Endodermal cell (in vitro differentiated cells): ENCODE data around the gene LAIR1. TPM values are rescaled to one million over a fixed set of nuclear protein-coding genes. Genes with fewer than 3 reads are reported as not detected.

Experiments
- DNase-seq: peaks from one replicate; pipeline ENCODE4 v3.0.0-alpha.2; 2017
- H3K27ac ChIP-seq: 2 replicates; pipeline ENCODE4 v1.5.1; 2013; ENCODE audit warnings: mild to moderate bottlenecking, low read depth, low read length, moderate library complexity
- H3K27me3 ChIP-seq: 2 replicates; pipeline ENCODE4 v1.6.1; 2013; ENCODE audit warnings: mild to moderate bottlenecking, low read length, moderate library complexity; ENCODE audit not compliant: insufficient read depth, control insufficient read depth, poor library complexity, severe bottlenecking
- H3K36me3 ChIP-seq: 2 replicates; pipeline ENCODE4 v1.7.0; 2013; ENCODE audit warnings: mild to moderate bottlenecking, low read length, moderate library complexity; ENCODE audit not compliant: control insufficient read depth, insufficient read depth
- H3K4me1 ChIP-seq: one replicate; pipeline ENCODE4 v1.7.0; 2013; ENCODE audit warnings: low read length; ENCODE audit not compliant: control insufficient read depth, insufficient read depth
- H3K4me3 ChIP-seq: 2 replicates; pipeline ENCODE4 v1.5.1; 2013; ENCODE audit warnings: mild to moderate bottlenecking, low read length, moderate library complexity
- H3K9ac ChIP-seq: 2 replicates; pipeline ENCODE4 v1.6.1; 2013; ENCODE audit warnings: mild to moderate bottlenecking, low read length, moderate library complexity; ENCODE audit not compliant: poor library complexity, severe bottlenecking; ENCODE audit errors: extremely low read depth
- H3K9me3 ChIP-seq: 2 replicates; pipeline ENCODE4 v1.6.1; 2013; ENCODE audit warnings: mild to moderate bottlenecking, low read length, moderate library complexity; ENCODE audit not compliant: control insufficient read depth
- H3K27ac Mint-ChIP-seq: 2 replicates; pipeline ENCODE4 v1.8.0; 2020; ENCODE audit warnings: mixed read lengths
- H3K27me3 Mint-ChIP-seq: 2 replicates; pipeline ENCODE4 v1.8.0; 2021; ENCODE audit warnings: mild to moderate bottlenecking, mixed read lengths; ENCODE audit not compliant: insufficient read depth
- H3K36me3 Mint-ChIP-seq: 2 replicates; pipeline ENCODE4 v1.8.0; 2020; ENCODE audit warnings: low read depth, mixed read lengths
- H3K4me1 Mint-ChIP-seq: 2 replicates; pipeline ENCODE4 v1.8.0; 2020; ENCODE audit warnings: mixed read lengths
- H3K4me3 Mint-ChIP-seq: 2 replicates; pipeline ENCODE4 v1.8.0; 2020; ENCODE audit warnings: mild to moderate bottlenecking, moderate library complexity, mixed read lengths
- H3K9me3 Mint-ChIP-seq: 2 replicates; pipeline ENCODE4 v1.8.0; 2020; ENCODE audit warnings: mild to moderate bottlenecking, mixed read lengths
- WGBS, 2 experiments: methylation state at CpG; one replicate each; pipeline versions ENCODE4 v1.1.5 to v1.1.7; 2013; ENCODE audit warnings: missing lambda C conversion rate in 2 of 2, mixed read lengths in 1 of 2; ENCODE audit not compliant: insufficient coverage in 1 of 2, insufficient read length in 1 of 2; 5-methylcytosine and 5-hydroxymethylcytosine counted together
- total RNA-seq, 2 donors: library from RNA; stranded (reverse); fragmentation: NEBNext Ultra II Directional in 1 of 2; extraction: Animal tissue kit (Norgen Biotek cat#: 25700) in 1 of 2; gene quantifications; 2 replicates in 1 of 2; 3 replicates in 1 of 2; pipeline ENCODE4 v1.2.1, GENCODE V29; 2021
- TF ChIP-seq, protein P1 (sequence below): fragments of 200-600 bp; sonication (generic); conservative IDR thresholded peaks from 2 replicates; pipeline ENCODE4 v1.5.0; 2021; ENCODE audit warnings: antibody characterized with exemption, mild to moderate bottlenecking

Gene LAIR1
- total RNA-seq, 2 donors from 2014 or later: not detected

DNA sequence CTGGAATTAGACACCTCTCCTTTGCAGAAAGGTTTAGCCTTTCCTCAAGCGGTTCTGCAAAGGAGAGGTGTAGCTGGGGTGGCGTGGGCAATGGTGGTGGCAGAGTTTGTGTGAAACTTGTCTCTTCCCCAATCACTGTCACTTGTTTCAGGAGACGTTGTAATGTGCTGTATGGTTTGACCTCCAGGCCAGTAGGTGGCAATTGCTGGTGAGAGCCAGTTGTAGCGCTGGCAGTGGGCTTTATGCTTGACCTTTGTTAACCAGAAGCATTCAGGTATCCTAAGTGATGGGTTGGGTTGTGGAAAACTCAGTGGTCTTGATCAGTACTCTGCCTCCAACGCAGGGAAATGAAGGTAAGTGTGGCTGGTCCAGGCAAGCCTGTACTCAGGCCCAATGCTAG lies 39.1 kb downstream of the LAIR1 start:
- Histone ChIP-seq H3K4me3 (no peak overlapping the region), H3K9me3 (peaks cover 8% of the 10 kb centered on the region), H3K4me1 (no peaks in the 10 kb centered on the region), H3K27ac (no peak overlapping the region), H3K36me3 (no peaks in the 10 kb centered on the region), H3K9ac (no peak overlapping the region), H3K27me3 (no peaks in the 10 kb centered on the region)
- no peaks in the 10 kb centered on the region for H3K36me3 Mint-ChIP-seq
- peaks cover 8% of the 10 kb centered on the region for H3K27me3 Mint-ChIP-seq
- no peak overlapping the region for H3K4me3 Mint-ChIP-seq
- H3K4me1 Mint-ChIP-seq: no peaks in the 10 kb centered on the region
- WGBS, 2 experiments: 40 to 82% methylated on average over 1 to 5 of the region's 5 CpGs
- H3K9me3 Mint-ChIP-seq: peaks cover 22% of the 10 kb centered on the region
- DNase-seq: no peak
- no peak overlapping the region for H3K27ac Mint-ChIP-seq
- TF ChIP-seq, protein P1, sequence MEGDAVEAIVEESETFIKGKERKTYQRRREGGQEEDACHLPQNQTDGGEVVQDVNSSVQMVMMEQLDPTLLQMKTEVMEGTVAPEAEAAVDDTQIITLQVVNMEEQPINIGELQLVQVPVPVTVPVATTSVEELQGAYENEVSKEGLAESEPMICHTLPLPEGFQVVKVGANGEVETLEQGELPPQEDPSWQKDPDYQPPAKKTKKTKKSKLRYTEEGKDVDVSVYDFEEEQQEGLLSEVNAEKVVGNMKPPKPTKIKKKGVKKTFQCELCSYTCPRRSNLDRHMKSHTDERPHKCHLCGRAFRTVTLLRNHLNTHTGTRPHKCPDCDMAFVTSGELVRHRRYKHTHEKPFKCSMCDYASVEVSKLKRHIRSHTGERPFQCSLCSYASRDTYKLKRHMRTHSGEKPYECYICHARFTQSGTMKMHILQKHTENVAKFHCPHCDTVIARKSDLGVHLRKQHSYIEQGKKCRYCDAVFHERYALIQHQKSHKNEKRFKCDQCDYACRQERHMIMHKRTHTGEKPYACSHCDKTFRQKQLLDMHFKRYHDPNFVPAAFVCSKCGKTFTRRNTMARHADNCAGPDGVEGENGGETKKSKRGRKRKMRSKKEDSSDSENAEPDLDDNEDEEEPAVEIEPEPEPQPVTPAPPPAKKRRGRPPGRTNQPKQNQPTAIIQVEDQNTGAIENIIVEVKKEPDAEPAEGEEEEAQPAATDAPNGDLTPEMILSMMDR: no peak

DNA sequence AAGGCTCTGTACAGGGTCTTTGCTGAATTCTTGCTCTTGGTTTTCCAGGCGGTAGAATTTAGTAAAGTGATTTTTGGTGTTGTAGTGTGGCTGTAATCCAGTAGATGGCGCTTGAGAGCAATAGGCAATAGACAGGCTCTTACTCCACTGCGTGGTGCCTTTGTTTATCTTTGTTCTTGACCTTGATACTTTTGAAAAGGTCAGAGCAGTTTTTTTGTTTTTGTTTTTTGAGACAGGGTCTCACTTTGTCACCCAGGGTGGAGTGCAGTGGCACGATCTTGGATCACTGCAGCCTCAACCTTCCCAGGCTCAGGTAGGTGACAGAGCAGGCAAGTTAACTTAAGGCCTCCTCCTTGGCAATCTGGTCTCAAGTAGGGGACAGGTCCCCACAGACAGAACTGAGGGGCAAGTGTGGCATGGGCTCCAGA lies 39.5 kb downstream of the LAIR1 start:
- Mint-ChIP-seq H3K36me3 (no peaks in the 10 kb centered on the region), H3K4me1 (no peaks in the 10 kb centered on the region), H3K27me3 (peaks cover 8% of the 10 kb centered on the region), H3K9me3 (peaks cover 27% of the 10 kb centered on the region), H3K27ac (no peak overlapping the region), H3K4me3 (no peak overlapping the region)
- H3K9me3 ChIP-seq: peaks cover 8% of the 10 kb centered on the region
- DNase-seq: peak; percentile 75
- no peak overlapping the region for H3K4me3 ChIP-seq
- TF ChIP-seq, protein P1: peak; percentile 92
- no peaks in the 10 kb centered on the region for H3K4me1 ChIP-seq
- H3K27ac ChIP-seq: no peak overlapping the region
- 19 to 33% methylated on average over 2 to 4 of the region's 4 CpGs for WGBS, 2 experiments
- H3K27me3 ChIP-seq: no peaks in the 10 kb centered on the region
- H3K9ac ChIP-seq: no peak overlapping the region
- H3K36me3 ChIP-seq: no peaks in the 10 kb centered on the region

DNA sequence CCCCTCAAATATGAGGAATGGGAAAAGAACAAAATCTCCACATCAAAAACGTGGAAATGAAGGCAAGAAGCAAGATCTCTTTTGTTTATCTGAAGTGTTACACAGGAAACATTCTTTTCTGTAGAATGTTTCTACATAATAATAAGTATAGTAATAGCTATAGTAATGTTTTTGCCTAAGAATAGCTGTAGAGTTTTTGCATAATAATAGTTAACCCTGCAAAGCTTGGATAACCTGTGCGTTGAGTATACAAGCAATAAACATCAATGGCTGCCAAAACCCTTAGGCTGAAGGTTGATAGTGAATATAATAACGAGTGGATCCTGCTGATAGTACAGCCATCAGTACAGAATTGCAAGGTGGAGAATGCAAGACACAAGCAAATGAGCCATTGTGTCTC lies 40.7 kb downstream of the LAIR1 start:
- peaks cover 8% of the 10 kb centered on the region for H3K9me3 ChIP-seq
- H3K36me3 Mint-ChIP-seq: no peaks in the 10 kb centered on the region
- TF ChIP-seq, protein P1: no peak
- no peak overlapping the region for H3K27ac Mint-ChIP-seq
- peaks cover 32% of the 10 kb centered on the region for H3K9me3 Mint-ChIP-seq
- H3K4me1 Mint-ChIP-seq: no peaks in the 10 kb centered on the region
- H3K4me1 ChIP-seq: no peaks in the 10 kb centered on the region
- H3K27me3 ChIP-seq: no peaks in the 10 kb centered on the region
- no peak for DNase-seq
- WGBS, 2 experiments: 24% methylated on average over 2 of the region's 3 CpGs; no CpG with 5 or more reads in 1 of the 2 experiments
- H3K9ac ChIP-seq: no peak overlapping the region
- peaks cover 4% of the 10 kb centered on the region for H3K27me3 Mint-ChIP-seq
- H3K36me3 ChIP-seq: no peaks in the 10 kb centered on the region
- H3K4me3 Mint-ChIP-seq: no peak overlapping the region
- no peak overlapping the region for H3K27ac ChIP-seq
- no peak overlapping the region for H3K4me3 ChIP-seq
